Neural progenitor cell (in vitro differentiated cells): ENCODE data around the gene SHC2.

Experiments used
- EZH2phosphoT487 ChIP-seq: fragments of 200-600 bp; sonication (generic); IDR thresholded peaks from 2 replicates; pipeline ENCODE4 v1.6.1; 2017; ENCODE audit warnings: antibody characterized with exemption
- TF ChIP-seq, protein P1 (sequence below): fragments of 200-600 bp; sonication (generic); IDR thresholded peaks from 2 replicates; pipeline ENCODE4 v1.5.1; 2017; ENCODE audit warnings: antibody characterized with exemption, mild to moderate bottlenecking

DNA sequence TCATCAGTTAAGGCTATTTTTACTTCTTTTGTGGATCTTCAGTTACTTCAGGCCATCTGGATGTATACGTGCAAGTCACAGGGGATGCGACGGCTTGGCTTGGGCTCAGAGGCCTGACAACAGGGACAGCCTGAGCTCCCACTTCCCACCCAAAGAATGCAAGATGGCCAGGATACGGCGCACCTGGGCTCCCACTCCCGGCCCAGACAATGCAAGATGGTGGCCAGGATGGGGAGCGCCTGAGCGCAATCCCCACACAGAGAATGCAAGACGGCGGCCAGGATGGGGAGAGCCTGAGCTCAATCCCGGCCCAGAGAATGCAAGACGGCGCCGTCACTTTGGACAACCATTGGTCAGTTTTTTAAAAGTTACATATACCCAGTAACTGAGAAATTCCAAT is 91.0 kb downstream of the SHC2 start:
- TF ChIP-seq, protein P1, sequence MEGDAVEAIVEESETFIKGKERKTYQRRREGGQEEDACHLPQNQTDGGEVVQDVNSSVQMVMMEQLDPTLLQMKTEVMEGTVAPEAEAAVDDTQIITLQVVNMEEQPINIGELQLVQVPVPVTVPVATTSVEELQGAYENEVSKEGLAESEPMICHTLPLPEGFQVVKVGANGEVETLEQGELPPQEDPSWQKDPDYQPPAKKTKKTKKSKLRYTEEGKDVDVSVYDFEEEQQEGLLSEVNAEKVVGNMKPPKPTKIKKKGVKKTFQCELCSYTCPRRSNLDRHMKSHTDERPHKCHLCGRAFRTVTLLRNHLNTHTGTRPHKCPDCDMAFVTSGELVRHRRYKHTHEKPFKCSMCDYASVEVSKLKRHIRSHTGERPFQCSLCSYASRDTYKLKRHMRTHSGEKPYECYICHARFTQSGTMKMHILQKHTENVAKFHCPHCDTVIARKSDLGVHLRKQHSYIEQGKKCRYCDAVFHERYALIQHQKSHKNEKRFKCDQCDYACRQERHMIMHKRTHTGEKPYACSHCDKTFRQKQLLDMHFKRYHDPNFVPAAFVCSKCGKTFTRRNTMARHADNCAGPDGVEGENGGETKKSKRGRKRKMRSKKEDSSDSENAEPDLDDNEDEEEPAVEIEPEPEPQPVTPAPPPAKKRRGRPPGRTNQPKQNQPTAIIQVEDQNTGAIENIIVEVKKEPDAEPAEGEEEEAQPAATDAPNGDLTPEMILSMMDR = no peak
- TF ChIP-seq EZH2phosphoT487 = no peak
